PC-3 (cell line): ENCODE data around the gene KCNJ13.

Experiments
- EZH2phosphoT487 ChIP-seq: fragments of 300-600 bp; sonication (generic); IDR thresholded peaks from 2 replicates; pipeline ENCODE4 v1.6.1; 2018; ENCODE audit warnings: mild to moderate bottlenecking, antibody characterized with exemption, low read length, borderline replicate concordance
- TF ChIP-seq, protein P1 (sequence below): fragments of 300-600 bp; sonication (generic); conservative IDR thresholded peaks from 2 replicates; pipeline ENCODE4 v1.5.1; 2017; ENCODE audit warnings: antibody characterized with exemption, low read depth, mild to moderate bottlenecking, low read length

- TF ChIP-seq, protein P1, sequence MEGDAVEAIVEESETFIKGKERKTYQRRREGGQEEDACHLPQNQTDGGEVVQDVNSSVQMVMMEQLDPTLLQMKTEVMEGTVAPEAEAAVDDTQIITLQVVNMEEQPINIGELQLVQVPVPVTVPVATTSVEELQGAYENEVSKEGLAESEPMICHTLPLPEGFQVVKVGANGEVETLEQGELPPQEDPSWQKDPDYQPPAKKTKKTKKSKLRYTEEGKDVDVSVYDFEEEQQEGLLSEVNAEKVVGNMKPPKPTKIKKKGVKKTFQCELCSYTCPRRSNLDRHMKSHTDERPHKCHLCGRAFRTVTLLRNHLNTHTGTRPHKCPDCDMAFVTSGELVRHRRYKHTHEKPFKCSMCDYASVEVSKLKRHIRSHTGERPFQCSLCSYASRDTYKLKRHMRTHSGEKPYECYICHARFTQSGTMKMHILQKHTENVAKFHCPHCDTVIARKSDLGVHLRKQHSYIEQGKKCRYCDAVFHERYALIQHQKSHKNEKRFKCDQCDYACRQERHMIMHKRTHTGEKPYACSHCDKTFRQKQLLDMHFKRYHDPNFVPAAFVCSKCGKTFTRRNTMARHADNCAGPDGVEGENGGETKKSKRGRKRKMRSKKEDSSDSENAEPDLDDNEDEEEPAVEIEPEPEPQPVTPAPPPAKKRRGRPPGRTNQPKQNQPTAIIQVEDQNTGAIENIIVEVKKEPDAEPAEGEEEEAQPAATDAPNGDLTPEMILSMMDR = no peak
- no peak for TF ChIP-seq EZH2phosphoT487
Observed at GRCh38 chr2:232783278-232783677, 6.9 kb upstream of the KCNJ13 start.
